IMR-90 (cell line): ENCODE data around the gene WASHC3. TPM values are rescaled to one million over a fixed set of nuclear protein-coding genes. Genes with fewer than 3 reads are reported as not detected.

Experiments
- ATAC-seq: fragments of 200-7000 bp; cut with Tn5 transposase; 2 replicates; pipeline ENCODE4 v1.9.1; 2020; ENCODE audit warnings: low read depth, mild to moderate bottlenecking, moderate library complexity
- BruUV-seq: library from RNA; stranded (reverse); fragments of 400-500 nt; replicated peaks from 2 replicates; lab custom pipeline; 2021; lab: Mats Ljungman, UMichigan
- CTCF ChIA-PET: fragments of 300-600 bp; formaldehyde crosslinking; extraction: SDS; loops from one replicate; lab custom pipeline; 2021; ENCODE audit warnings: antibody characterized with exemption; lab: Yijun Ruan, JAX
- POLR2A ChIA-PET: fragments of 300-600 bp; sonication (Branson Sonifier 250); formaldehyde crosslinking; loops from one replicate; lab custom pipeline; 2022; ENCODE audit warnings: antibody characterized with exemption; ENCODE audit not compliant: unreplicated experiment; lab: Charles Lee
- DNase-seq: peaks from one replicate; pipeline ENCODE4 v3.0.0; 2013
- H2AFZ ChIP-seq: replicated peaks from 2 replicates; pipeline ENCODE3; 2013; ENCODE audit warnings: low read length, mild to moderate bottlenecking; ENCODE audit not compliant: poor library complexity
- H2AK5ac ChIP-seq: 2 replicates; pipeline ENCODE4 v1.6.1; 2013; ENCODE audit warnings: low read depth, low read length, inconsistent platforms
- H2AK9ac ChIP-seq: replicated peaks from 2 replicates; pipeline ENCODE3; 2013; ENCODE audit warnings: mild to moderate bottlenecking, low read depth, low read length, moderate library complexity; ENCODE audit not compliant: poor library complexity
- H2BK120ac ChIP-seq: 2 replicates; pipeline ENCODE4 v1.6.1; 2013; ENCODE audit warnings: low read depth, low read length, inconsistent platforms
- H2BK15ac ChIP-seq: 3 replicates; pipeline ENCODE4 v1.6.1; 2013; ENCODE audit warnings: low read depth, low read length, inconsistent platforms
- H2BK20ac ChIP-seq: 2 replicates; pipeline ENCODE4 v1.6.1; 2013; ENCODE audit warnings: low read depth, mild to moderate bottlenecking, inconsistent platforms, low read length, moderate library complexity
- H2BK5ac ChIP-seq: 2 replicates; pipeline ENCODE4 v1.6.1; 2013; ENCODE audit warnings: mild to moderate bottlenecking, low read depth, low read length, inconsistent platforms; ENCODE audit not compliant: poor library complexity, severe bottlenecking
- H3K14ac ChIP-seq: replicated peaks from 2 replicates; pipeline ENCODE4 v1.6.1; 2013; ENCODE audit warnings: low read depth, low read length, inconsistent platforms
- H3K18ac ChIP-seq: 2 replicates; pipeline ENCODE4 v1.6.1; 2013; ENCODE audit warnings: low read depth, low read length, control low read depth
- H3K23ac ChIP-seq: 2 replicates; pipeline ENCODE4 v1.6.1; 2013; ENCODE audit warnings: low read depth, low read length, inconsistent platforms
- H3K27ac ChIP-seq: 2 replicates; pipeline ENCODE4 v1.5.1; 2013; ENCODE audit warnings: mild to moderate bottlenecking, control low read depth, low read length; ENCODE audit not compliant: insufficient read depth
- H3K27me3 ChIP-seq: 2 replicates; pipeline ENCODE4 v1.6.1; 2013; ENCODE audit warnings: low read length; ENCODE audit not compliant: control insufficient read depth, insufficient read depth
- H3K36me3 ChIP-seq: 2 replicates; pipeline ENCODE4 v1.6.1; 2013; ENCODE audit warnings: low read length, mixed read lengths; ENCODE audit not compliant: control insufficient read depth, insufficient read depth
- H3K4ac ChIP-seq: 2 replicates; pipeline ENCODE4 v1.6.1; 2013; ENCODE audit warnings: low read depth, low read length, inconsistent platforms
- H3K4me1 ChIP-seq: 2 replicates; pipeline ENCODE4 v1.6.1; 2013; ENCODE audit warnings: low read length, mixed read lengths; ENCODE audit not compliant: control insufficient read depth, insufficient read depth
- H3K4me2 ChIP-seq: 2 replicates; pipeline ENCODE4 v1.6.1; 2013; ENCODE audit warnings: low read depth, mild to moderate bottlenecking, control low read depth, low read length, moderate library complexity
- H3K4me3 ChIP-seq: 2 replicates; pipeline ENCODE4 v1.5.1; 2013; ENCODE audit warnings: low read depth, mild to moderate bottlenecking, control low read depth, low read length, moderate library complexity; ENCODE audit not compliant: insufficient read depth
- H3K56ac ChIP-seq: 2 replicates; pipeline ENCODE4 v1.6.1; 2013; ENCODE audit warnings: low read length, inconsistent platforms; ENCODE audit not compliant: insufficient read depth; ENCODE audit errors: extremely low read depth
- H3K79me1 ChIP-seq, 2 experiments: 2 replicates each; pipeline ENCODE4 v1.6.1; 2013; ENCODE audit warnings: low read length in 2 of 2, inconsistent platforms in 1 of 2, low read depth in 1 of 2
- H3K9ac ChIP-seq: 2 replicates; pipeline ENCODE4 v1.6.1; 2013; ENCODE audit warnings: low read depth, low read length, control low read depth
- H3K9me1 ChIP-seq: 2 replicates; pipeline ENCODE4 v1.6.1; 2013; ENCODE audit warnings: low read length, inconsistent platforms; ENCODE audit not compliant: insufficient read depth
- H3K9me3 ChIP-seq: 2 replicates; pipeline ENCODE4 v1.6.1; 2013; ENCODE audit warnings: low read length; ENCODE audit not compliant: control insufficient read depth, insufficient read depth
- H4K20me1 ChIP-seq: 2 replicates; pipeline ENCODE4 v1.6.1; 2013; ENCODE audit warnings: low read length, inconsistent platforms; ENCODE audit not compliant: insufficient read depth
- H4K5ac ChIP-seq: 2 replicates; pipeline ENCODE4 v1.6.1; 2013; ENCODE audit warnings: mild to moderate bottlenecking, low read depth, low read length, control low read depth
- H4K8ac ChIP-seq, 2 experiments: 2 replicates each; pipeline ENCODE4 v1.6.1; 2013; ENCODE audit warnings: low read depth in 2 of 2, low read length in 2 of 2, control low read depth in 1 of 2, inconsistent platforms in 1 of 2
- H4K91ac ChIP-seq: 2 replicates; pipeline ENCODE4 v1.6.1; 2013; ENCODE audit warnings: low read depth, low read length, inconsistent platforms; ENCODE audit not compliant: insufficient read depth
- POLR2A ChIP-seq: IDR thresholded peaks from 2 replicates; pipeline ENCODE4 v1.6.1; 2012; ENCODE audit warnings: mild to moderate bottlenecking, low read depth, low read length
- RCOR1 ChIP-seq: IDR thresholded peaks from 2 replicates; pipeline ENCODE4 v1.6.1; 2012; ENCODE audit warnings: mild to moderate bottlenecking, low read length, improper control_type of control experiment; ENCODE audit not compliant: insufficient replicate concordance
- SMC3 ChIP-seq: fragments of 150-350 bp; IDR thresholded peaks from 2 replicates; pipeline ENCODE4 v1.6.1; 2016; ENCODE audit warnings: low read depth, mild to moderate bottlenecking, antibody characterized with exemption, low read length, moderate library complexity
- WGBS, 2 experiments: methylation state at CpG; one replicate each; pipeline versions ENCODE4 v1.1.5 to v1.1.7; 2013; ENCODE audit warnings: missing lambda C conversion rate in 2 of 2; ENCODE audit not compliant: insufficient read length in 1 of 2; ENCODE audit errors: extremely low coverage in 2 of 2; 5-methylcytosine and 5-hydroxymethylcytosine counted together
- dilution Hi-C: fragments of 300-500 bp; cut with HindIII; formaldehyde crosslinking; loops from one replicate; pipeline ENCODE4 v1.14.3; 2018; ENCODE audit warnings: low sequenced_read_pairs; ENCODE audit not compliant: unreplicated experiment
- in situ Hi-C: fragments of 300-500 bp; cut with MboI; formaldehyde crosslinking; loops from 3 replicates; pipeline ENCODE4 v1.14.3; 2019; ENCODE audit warnings: low sequenced_read_pairs, inconsistent platforms, mixed read lengths
- intact Hi-C: fragments of 100-400 bp; cut with micrococcal nuclease; formaldehyde crosslinking; loops from 2 replicates; pipeline ENCODE4 v1.10.0; 2022
- polyA plus RNA-seq, 3 experiments: library from polyadenylated mRNA; depleted of rRNA; stranded (reverse); fragments of >200 nt; gene quantifications; 2 replicates each; pipeline ENCODE4 v1.2.3, GENCODE V29; 2012; ENCODE audit warnings: low replicate concordance in 1 of 3
- total RNA-seq: library from RNA; depleted of rRNA; stranded (reverse); fragments of >200 nt; gene quantifications from 2 replicates; pipeline ENCODE4 v1.2.3, GENCODE V29; 2012

Gene WASHC3
- total and polyA plus RNA-seq, 2 of the 4 experiments (the other 2 are of a cell fraction): 54.8 to 87.1 TPM

- Histone ChIP-seq H3K18ac (no peak overlapping the region), H2BK15ac (no peak overlapping the region), H3K9me3 (no peaks in the 10 kb centered on the region), H4K5ac (no peak overlapping the region), H3K4me2 (no peak overlapping the region), H3K9ac (no peak overlapping the region), H4K91ac (no peak overlapping the region), H2BK20ac (no peak overlapping the region), H4K20me1 (no peaks in the 10 kb centered on the region), H3K79me1 (no peaks in the 10 kb centered on the region), H2AFZ (no peak overlapping the region), H2BK120ac (no peak overlapping the region), H2BK5ac (no peak overlapping the region), H3K56ac (no peak overlapping the region), H3K27me3 (no peaks in the 10 kb centered on the region), H3K36me3 (peaks cover 17% of the 10 kb centered on the region), H4K8ac (no peak overlapping the region), H2AK5ac (no peak overlapping the region), H3K4ac (no peak overlapping the region), H3K27ac (no peak overlapping the region), H3K23ac (no peak overlapping the region), H2AK9ac (no peak overlapping the region), H3K4me1 (no peaks in the 10 kb centered on the region), H3K4me3 (no peak overlapping the region), H3K9me1 (no peaks in the 10 kb centered on the region), H3K14ac (no peak overlapping the region)
- ATAC-seq (no peak), DNase-seq (no peak)
- intact Hi-C loops: no loop called here
- ChIA-PET POLR2A (no interaction called here), CTCF (no interaction called here)
- BruUV-seq: no TSS peak
- in situ Hi-C loops: no loop called here
- dilution Hi-C loops: no loop called here
- TF ChIP-seq SMC3 (no peak), POLR2A (no peak), RCOR1 (no peak)
- no CpG with 5 or more reads among the region's 1 CpG for WGBS, 2 experiments
Observed at GRCh38 chr12:102043928-102044327, 17.9 kb downstream of the WASHC3 start.
